Limb (tissue), 2 donors: Measurements from ENCODE around the gene IRF3.
"Not testable (repeated sequence)": the region's sequence is repeated elsewhere in the genome, so short reads cannot be mapped to it uniquely, and the experiment has no call there.

Experiments used
- DNase-seq, 2 donors: peaks; one replicate each; pipeline ENCODE4 v3.0.0-alpha.2; 2016; ENCODE audit errors: extremely low spot score in 2 of 2

IRF3 gene

GRCh38 chr19:49646586-49646985 is 19.1 kb downstream of the IRF3 start:
- DNase-seq, result no peak

DNA sequence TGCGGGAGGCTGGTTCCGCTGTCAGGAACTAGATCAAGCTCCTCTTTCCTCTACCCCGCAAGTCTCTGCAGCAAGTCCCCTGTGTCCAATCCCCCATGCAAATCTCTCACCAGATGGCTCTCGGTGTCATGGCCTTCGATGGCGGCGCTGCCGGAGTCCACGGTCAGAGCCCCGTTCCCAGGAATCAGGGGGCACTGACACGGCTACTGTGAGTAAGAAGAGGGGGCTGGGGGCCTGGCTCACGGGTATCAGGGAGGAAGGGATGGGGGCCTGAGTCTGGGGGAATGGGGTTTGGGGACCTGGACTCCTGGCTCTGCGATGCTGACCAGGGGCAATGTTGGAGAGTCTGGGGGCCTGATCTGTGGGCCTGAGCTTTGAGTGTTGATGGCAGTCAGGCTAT is 19.7 kb downstream of the IRF3 start:
- DNase-seq, result no peak

- no peak for DNase-seq
These were observed 20.1 kb downstream of the IRF3 start for GRCh38 chr19:49645592-49645991.

GRCh38 chr19:49643466-49643865 is 22.2 kb downstream of the IRF3 start:
- no peak for DNase-seq

- no peak for DNase-seq
These were observed 23.1 kb downstream of the IRF3 start for GRCh38 chr19:49642492-49643035.

DNA sequence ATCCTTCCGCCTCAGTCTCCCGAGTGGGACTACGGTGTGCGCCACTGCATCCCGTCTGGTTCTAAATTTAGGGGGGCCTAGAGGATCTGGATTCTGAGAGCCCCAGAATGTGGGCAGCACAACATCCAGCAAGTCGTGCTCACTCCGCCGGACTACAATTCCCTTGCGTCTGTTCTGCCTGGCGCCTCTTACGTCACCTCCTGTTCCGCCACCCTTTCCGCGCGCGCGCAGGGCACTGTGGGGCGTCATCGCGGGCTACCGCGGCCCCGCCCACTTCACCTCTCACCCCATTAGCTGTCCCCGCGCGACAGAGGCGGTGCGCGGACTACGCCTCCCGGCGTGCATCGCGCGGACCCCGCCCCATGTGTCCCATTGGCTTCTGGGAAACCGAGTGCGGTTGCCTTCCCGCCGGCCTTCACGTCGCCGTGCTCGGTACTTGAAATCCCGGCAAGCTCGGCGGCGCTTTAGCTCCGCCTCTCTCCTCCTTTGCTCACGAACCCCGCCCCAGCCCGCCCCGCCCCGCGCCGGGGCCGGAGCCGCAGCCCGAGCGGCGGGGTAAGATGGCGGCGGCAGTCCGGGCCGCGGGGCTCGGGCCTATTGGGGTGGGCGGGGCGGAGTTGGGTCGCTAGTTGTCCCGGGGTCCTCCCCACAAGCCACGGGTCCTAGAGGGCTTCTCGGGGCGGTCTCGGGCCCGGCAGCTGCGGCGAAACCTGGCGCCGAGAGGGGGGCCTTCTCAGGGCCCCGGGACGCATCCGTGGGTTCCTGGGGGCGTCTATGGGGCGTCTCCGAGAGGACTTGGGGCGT is 23.8 kb downstream of the IRF3 start, which contains the start of gene SCAF1:
Gene SCAF1, plus strand, starts transcription at position 522 of the 804 bp plus-strand sequence. CDS start 2,818 bp downstream, outside the sequence.
- peak; percentile 99 for DNase-seq

GRCh38 chr19:49640113-49640898 is 25.4 kb downstream of the IRF3 start, which contains the start of gene RRAS:
Gene RRAS, minus strand, starts transcription at chr19:49640143. Its CDS starts 45 bp downstream, at chr19:49640098.
- DNase-seq, result peak; percentile 99 to 100

GRCh38 chr19:49639401-49640112 is 26.1 kb downstream of the IRF3 start:
- no peak for DNase-seq

DNA sequence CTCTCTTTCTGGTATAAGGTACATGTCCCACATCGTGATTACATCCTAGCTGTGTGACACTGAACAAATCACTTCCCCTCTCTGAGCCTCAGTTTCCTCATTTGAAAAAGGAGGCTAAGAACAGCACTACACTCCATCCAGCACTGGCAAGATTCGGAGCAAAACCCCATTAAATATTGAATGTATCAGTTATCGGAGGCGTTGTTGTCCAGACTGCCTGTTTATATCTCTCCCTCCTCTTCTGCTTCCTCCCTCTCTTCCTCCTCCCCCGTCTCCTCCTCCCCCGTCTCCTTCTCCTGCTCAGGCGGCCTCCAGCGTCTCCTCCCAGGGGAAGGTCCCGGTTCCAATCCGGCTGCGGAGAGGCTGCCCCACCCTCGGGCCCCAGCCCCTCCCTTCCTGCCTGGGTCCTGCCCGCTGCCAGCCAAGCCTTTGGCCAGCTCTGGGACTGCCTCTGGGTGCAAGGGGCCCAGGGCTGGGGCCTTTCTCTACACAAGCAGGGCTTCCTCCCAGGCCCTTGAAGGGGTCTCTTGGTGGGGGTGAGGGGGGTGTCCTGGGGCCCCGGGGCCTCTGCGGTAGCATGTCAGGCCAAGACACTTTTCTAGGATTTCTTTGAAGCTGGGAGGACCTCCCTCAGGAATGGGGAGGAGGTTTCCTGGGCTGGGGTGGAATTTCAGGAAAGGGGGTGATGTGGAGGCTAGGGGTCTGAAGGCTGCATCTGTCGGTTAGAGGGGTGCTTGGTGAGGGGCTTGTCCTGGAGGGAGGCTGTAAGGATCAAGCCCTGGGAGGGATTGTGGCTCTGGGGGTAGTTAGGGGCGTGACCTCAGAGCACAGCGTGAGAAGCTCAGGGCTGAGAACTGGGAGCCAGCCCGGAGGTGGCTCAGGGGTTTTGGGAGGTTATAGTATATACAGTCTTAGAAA is 27.6 kb downstream of the IRF3 start:
- DNase-seq, result peak; percentile 34 to 68

GRCh38 chr19:49636233-49636932 is 29.3 kb downstream of the IRF3 start:
- no peak for DNase-seq

DNA sequence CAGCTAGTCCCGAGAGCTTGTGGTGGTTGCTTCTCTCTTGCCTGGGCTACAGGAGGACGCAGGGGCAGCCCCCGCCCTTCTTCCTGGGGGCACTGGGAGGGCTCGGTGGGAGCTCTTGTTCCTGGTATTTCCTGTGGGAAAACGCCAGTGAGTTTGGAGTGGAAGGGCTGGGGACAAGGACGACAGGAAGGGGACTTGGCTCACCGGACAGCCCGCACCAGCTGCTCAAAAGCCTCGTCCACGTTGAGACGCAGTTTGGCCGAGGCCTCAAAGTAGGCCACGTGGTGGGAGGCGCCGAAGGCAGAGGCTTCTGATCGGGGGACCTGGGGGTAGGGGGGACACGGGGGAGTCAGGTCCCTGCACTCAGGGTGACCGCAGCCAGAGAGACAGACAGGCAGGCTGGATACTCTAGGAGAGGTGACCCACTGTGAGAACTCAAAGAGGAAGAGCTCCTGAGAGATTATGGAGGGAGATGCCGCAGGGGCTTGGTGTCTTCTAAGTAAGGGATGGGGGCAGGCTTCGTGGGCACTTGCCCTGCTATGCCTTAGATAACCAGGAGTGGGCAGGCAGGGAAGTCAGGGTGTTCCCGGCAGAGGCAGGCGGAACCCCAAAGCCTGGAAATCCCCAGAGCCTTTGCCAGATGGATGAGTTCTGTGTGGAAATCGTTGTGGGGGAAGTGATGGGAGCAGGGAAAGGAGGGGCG is 30.0 kb downstream of the IRF3 start:
- DNase-seq, result peak in 1 of 2 donors; percentile 40

GRCh38 chr19:49633273-49633672 is 32.4 kb downstream of the IRF3 start:
- not testable (repeated sequence) for DNase-seq

DNA sequence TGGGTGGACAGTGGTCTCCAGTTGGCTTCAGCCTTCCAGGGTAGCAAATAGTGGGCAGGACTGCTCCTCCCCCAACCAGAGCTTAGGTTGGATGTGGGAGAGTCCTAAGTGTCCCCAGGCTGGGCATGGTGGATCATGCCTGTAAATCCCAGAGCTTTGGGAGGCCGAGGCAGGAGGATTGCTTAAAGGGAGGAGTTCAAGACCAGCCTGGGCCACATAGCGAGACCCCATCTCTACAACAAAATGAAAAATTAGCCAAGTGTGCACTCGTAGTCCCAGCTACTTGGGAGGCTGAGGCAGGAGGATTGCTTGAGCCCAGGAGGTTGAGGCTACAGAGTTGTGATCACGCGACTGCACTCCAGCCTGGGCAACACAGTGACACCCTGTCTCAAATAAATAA is 33.1 kb downstream of the IRF3 start:
- no peak for DNase-seq

- DNase-seq, result no peak
These were observed 34.0 kb downstream of the IRF3 start for GRCh38 chr19:49631610-49632192.

GRCh38 chr19:49631014-49631588 is 34.6 kb downstream of the IRF3 start:
- no peak for DNase-seq

- DNase-seq, result no peak
These were observed 36.0 kb downstream of the IRF3 start for GRCh38 chr19:49629659-49630058.

GRCh38 chr19:49626226-49626625 is 39.4 kb downstream of the IRF3 start:
- no peak for DNase-seq
